HCT116 (cell line): ENCODE results near the gene COL16A1. TPM values are rescaled to one million over a fixed set of nuclear protein-coding genes. Genes with fewer than 3 reads are reported as not detected.

Experiments
- ATAC-seq: fragments of 200-7000 bp; cut with Tn5 transposase; 2 replicates; pipeline ENCODE4 v1.9.1; 2020; ENCODE audit warnings: mild to moderate bottlenecking, moderate library complexity
- BruUV-seq: library from RNA; stranded (reverse); fragments of 400-500 nt; replicated peaks from 2 replicates; lab custom pipeline; 2021; lab: Mats Ljungman, UMichigan
- CTCF ChIA-PET: fragments of 300-600 bp; sonication (Branson Sonifier 250); formaldehyde crosslinking; loops from one replicate; lab custom pipeline; 2021; ENCODE audit warnings: antibody characterized with exemption; lab: Charles Lee
- POLR2A ChIA-PET: fragments of 300-600, 350-600 bp; sonication (Branson Sonifier 250); formaldehyde crosslinking; loops from one replicate; lab custom pipeline; 2021; ENCODE audit warnings: antibody characterized with exemption; lab: Charles Lee
- RAD21 ChIA-PET, 2 experiments: fragments of 300-600 bp; sonication (Branson Sonifier 250); formaldehyde crosslinking; loops; one replicate each; lab custom pipeline; 2023; ENCODE audit warnings: low total read pairs in 2 of 2; ENCODE audit not compliant: uncharacterized antibody in 2 of 2, unreplicated experiment in 2 of 2, low non-redundant PET in 1 of 2; lab: Charles Lee
- DNase-seq: peaks from one replicate; pipeline ENCODE4 v3.0.0-alpha.2; 2010; ENCODE audit warnings: low read depth, low spot score
- H2AFZ ChIP-seq: fragments of 200-600 bp; shearing (Covaris generic), sonication (generic); 2 replicates; pipeline ENCODE4 v1.6.1; 2017; ENCODE audit warnings: low read depth, mixed run types, mixed read lengths, antibody characterized with exemption, low read length; ENCODE audit not compliant: poor library complexity, severe bottlenecking
- H3K27ac ChIP-seq: 2 replicates; pipeline ENCODE4 v1.5.1; 2012; ENCODE audit warnings: low read depth, low read length
- H3K27me3 ChIP-seq: fragments of 200-600 bp; sonication (generic); 2 replicates; pipeline ENCODE4 v1.6.1; 2016; ENCODE audit warnings: mixed run types, low read length, mixed read lengths; ENCODE audit not compliant: insufficient read depth
- H3K36me3 ChIP-seq, 2 experiments: fragments of 200-500 bp in 1 of 2; fragments of 200-600 bp in 1 of 2; sonication (Bioruptor generic) in 1 of 2; sonication (generic) in 1 of 2; 2 replicates each; pipeline versions ENCODE4 v1.5.1 to v1.6.1; 2014 to 2016; ENCODE audit warnings: low read length in 2 of 2, inconsistent platforms in 1 of 2, mixed read lengths in 1 of 2, mixed run types in 1 of 2; ENCODE audit not compliant: insufficient read depth in 2 of 2, control insufficient read depth in 1 of 2
- H3K4me1 ChIP-seq, 2 experiments: fragments of 200-600 bp in 1 of 2; sonication (generic) in 1 of 2; 2 replicates each; pipeline versions ENCODE4 v1.5.1 to v1.6.1; 2012 to 2017; ENCODE audit warnings: low read length in 2 of 2, inconsistent platforms in 1 of 2, mild to moderate bottlenecking in 1 of 2, mixed read lengths in 1 of 2, mixed run types in 1 of 2, moderate library complexity in 1 of 2; ENCODE audit not compliant: insufficient read depth in 2 of 2, control insufficient read depth in 1 of 2
- H3K4me2 ChIP-seq: fragments of 200-600 bp; sonication (generic); 2 replicates; pipeline ENCODE4 v1.6.1; 2017; ENCODE audit warnings: mixed run types, low read length, mixed read lengths
- H3K4me3 ChIP-seq, 2 experiments: fragments of 200-600 bp in 1 of 2; sonication (generic) in 1 of 2; replicated peaks in 1 of 2; 2 replicates each; pipeline ENCODE4 v1.5.1; 2011 to 2016; ENCODE audit warnings: low read length in 2 of 2, control low read depth in 1 of 2, low read depth in 1 of 2, mild to moderate bottlenecking in 1 of 2, mixed read lengths in 1 of 2, mixed run types in 1 of 2
- H3K79me2 ChIP-seq: fragments of 200-600 bp; sonication (generic); 2 replicates; pipeline ENCODE4 v1.6.1; 2017; ENCODE audit warnings: mild to moderate bottlenecking, mixed run types, low read length, moderate library complexity, mixed read lengths; ENCODE audit not compliant: insufficient read depth
- H3K9ac ChIP-seq: fragments of 200-600 bp; sonication (generic); 2 replicates; pipeline ENCODE4 v1.6.1; 2016; ENCODE audit warnings: low read length, mixed read lengths
- H3K9me2 ChIP-seq: fragments of 200-600 bp; sonication (generic), shearing (Covaris generic); 2 replicates; pipeline ENCODE4 v1.6.1; 2017; ENCODE audit warnings: mixed run types, mild to moderate bottlenecking, moderate library complexity; ENCODE audit not compliant: insufficient read depth
- H3K9me3 ChIP-seq, 2 experiments: fragments of 200-500 bp in 1 of 2; fragments of 200-600 bp in 1 of 2; sonication (Bioruptor generic) in 1 of 2; sonication (generic) in 1 of 2; 2 replicates each; pipeline ENCODE4 v1.6.1; 2014 to 2017; ENCODE audit warnings: low read length in 2 of 2, mixed read lengths in 2 of 2, inconsistent platforms in 1 of 2, low read depth in 1 of 2, mild to moderate bottlenecking in 1 of 2, mixed run types in 1 of 2, moderate library complexity in 1 of 2; ENCODE audit not compliant: control insufficient read depth in 1 of 2, insufficient read depth in 1 of 2
- H4K20me1 ChIP-seq: fragments of 200-600 bp; sonication (generic), shearing (Covaris generic); 2 replicates; pipeline ENCODE4 v1.6.1; 2017; ENCODE audit warnings: mixed run types, mild to moderate bottlenecking, moderate library complexity; ENCODE audit not compliant: insufficient read depth
- CBX3 ChIP-seq: IDR thresholded peaks from 2 replicates; pipeline ENCODE4 v1.6.1; 2012; ENCODE audit warnings: low read depth
- EZH2phosphoT487 ChIP-seq: fragments of 200-600 bp; IDR thresholded peaks from 2 replicates; pipeline ENCODE4 v1.6.1; 2018; ENCODE audit warnings: antibody characterized with exemption, borderline replicate concordance
- REST ChIP-seq: IDR thresholded peaks from 2 replicates; pipeline ENCODE4 v1.6.1; 2012; ENCODE audit warnings: low read depth
- TCF7L2 ChIP-seq: IDR thresholded peaks from 2 replicates; pipeline ENCODE4 v1.7.0; 2011; ENCODE audit warnings: borderline replicate concordance, inconsistent platforms; ENCODE audit not compliant: insufficient read depth, insufficient read length; ENCODE audit errors: extremely low read depth
- YY1 ChIP-seq: IDR thresholded peaks from 2 replicates; pipeline ENCODE4 v1.6.1; 2011; ENCODE audit warnings: low read length, low read depth, moderate library complexity, mild to moderate bottlenecking; ENCODE audit not compliant: insufficient replicate concordance; ENCODE audit errors: extremely low read depth
- ZFX ChIP-seq: fragments of 450-650 bp; IDR thresholded peaks from 2 replicates; pipeline ENCODE4 v1.6.1; 2017
- intact Hi-C: fragments of 100-400 bp; cut with micrococcal nuclease; formaldehyde crosslinking; loops from 2 replicates; pipeline ENCODE4 v1.10.0; 2022
- total RNA-seq: library from RNA; stranded (reverse); gene quantifications from one replicate; pipeline ENCODE4 v1.2.1, GENCODE V29; 2021; ENCODE audit not compliant: unreplicated experiment

Gene COL16A1
- total RNA-seq, 1 experiment from 2014 or later, result 2.2 TPM

- peaks cover 75% of the 10 kb centered on the region for H3K79me2 ChIP-seq
- POLR2A ChIA-PET, result no interaction called here
- H3K27me3 ChIP-seq, result no peaks in the 10 kb centered on the region
These were observed 62.9 kb downstream of the COL16A1 start for GRCh38 chr1:31640964-31641363.

More at GRCh38 chr1:31640964-31641363, 62.9 kb downstream of the COL16A1 start:
- TF ChIP-seq YY1 (no peak), TCF7L2 (no peak), ZFX (no peak), CBX3 (no peak), EZH2phosphoT487 (no peak), REST (no peak)
- no peak for DNase-seq
- BruUV-seq, result no TSS peak
- Histone ChIP-seq H3K36me3 (no peaks in the 10 kb centered on the region), H3K4me3 (no peak overlapping the region), H4K20me1 (no peaks in the 10 kb centered on the region), H2AFZ (no peak overlapping the region), H3K9me2 (no peaks in the 10 kb centered on the region), H3K9me3 (no peaks in the 10 kb centered on the region), H3K9ac (no peak overlapping the region), H3K4me1 (peaks cover 8 to 26% of the 10 kb centered on the region in 2 experiments; a peak in 3 of 4 replicates), H3K27ac (no peak overlapping the region), H3K4me2 (no peak overlapping the region)
- intact Hi-C loops, result no loop called here
- ATAC-seq, result no peak
- ChIA-PET RAD21 (no interaction called here), CTCF (interaction anchor here (1.3 kb wide), 2 partner anchors 105 to 148 kb away, joined by 3 to 4 read pairs; no protein-coding TSS in a partner anchor)
